Effector CD4-positive, alpha-beta T cell (primary cell): Measurements from ENCODE around the gene CACNA1G.

Experiments
- DNase-seq: peaks from one replicate; pipeline ENCODE4 v3.0.0-alpha.2; 2020
- total RNA-seq: gene quantifications from one replicate; lab custom pipeline; 2026; lab: John Stamatoyannopoulos, UW

The CACNA1G gene
- total RNA-seq: 0.56 reads per million

GRCh38 chr17:50560185-50560824, at the start of gene CACNA1G:
Gene CACNA1G (plus strand): TSS chr17:50560715. CDS start chr17:50561460, 745 bp downstream.
- peak; percentile 78 for DNase-seq

- DNase-seq: no peak
These were observed 49.5 kb upstream of the CACNA1G start for GRCh38 chr17:50511058-50511457.

- DNase-seq: no peak
These were observed 47.0 kb upstream of the CACNA1G start for GRCh38 chr17:50513495-50513894.

GRCh38 chr17:50514388-50514787, 46.1 kb upstream of the CACNA1G start:
- no peak for DNase-seq

- no peak for DNase-seq
These were observed 45.4 kb upstream of the CACNA1G start for GRCh38 chr17:50514936-50515702.

- DNase-seq: no peak
These were observed 43.5 kb upstream of the CACNA1G start for GRCh38 chr17:50517011-50517410.

GRCh38 chr17:50517504-50518383, 42.8 kb upstream of the CACNA1G start:
- no peak for DNase-seq

- no peak for DNase-seq
These were observed 42.0 kb upstream of the CACNA1G start for GRCh38 chr17:50518384-50519023.

- DNase-seq: no peak
These were observed 41.2 kb upstream of the CACNA1G start for GRCh38 chr17:50519141-50519834.

- DNase-seq: no peak
These were observed 40.0 kb upstream of the CACNA1G start for GRCh38 chr17:50520483-50520882.

GRCh38 chr17:50521514-50521913, 39.0 kb upstream of the CACNA1G start:
- DNase-seq: no peak

GRCh38 chr17:50522766-50523165, 37.7 kb upstream of the CACNA1G start:
- DNase-seq: no peak

- no peak for DNase-seq
These were observed 37.3 kb upstream of the CACNA1G start for GRCh38 chr17:50523208-50523607.

- DNase-seq: no peak
These were observed 35.7 kb upstream of the CACNA1G start for GRCh38 chr17:50524838-50525237.

GRCh38 chr17:50527155-50527762, 33.3 kb upstream of the CACNA1G start:
- no peak for DNase-seq

- no peak for DNase-seq
These were observed 32.5 kb upstream of the CACNA1G start for GRCh38 chr17:50527949-50528474.

- DNase-seq: no peak
These were observed 30.7 kb upstream of the CACNA1G start for GRCh38 chr17:50529849-50530248.

- no peak for DNase-seq
These were observed 29.0 kb upstream of the CACNA1G start for GRCh38 chr17:50531428-50532025.

GRCh38 chr17:50532452-50533024, 28.0 kb upstream of the CACNA1G start, which contains the start of gene EPN3:
Gene EPN3 (plus strand): TSS chr17:50532735. CDS start chr17:50536557, 3,822 bp downstream.
- no peak for DNase-seq

GRCh38 chr17:50533185-50533584, 27.3 kb upstream of the CACNA1G start:
- no peak for DNase-seq
